Duodenal mucosa (tissue), 2 donors: Measurements from ENCODE around the gene SPRTN.

Experiments used
- H3K27ac ChIP-seq: one replicate; pipeline ENCODE4 v1.7.0; 2013; ENCODE audit warnings: low read depth, low read length
- H3K27me3 ChIP-seq, 2 donors: one replicate each; pipeline ENCODE4 v1.7.0; 2013; ENCODE audit warnings: low read length in 2 of 2, control low read depth in 1 of 2; ENCODE audit not compliant: insufficient read depth in 2 of 2, control insufficient read depth in 1 of 2
- H3K36me3 ChIP-seq, 2 donors: one replicate each; pipeline ENCODE4 v1.7.0; 2013; ENCODE audit warnings: low read length in 2 of 2, control low read depth in 1 of 2; ENCODE audit not compliant: insufficient read depth in 2 of 2, control insufficient read depth in 1 of 2
- H3K4me1 ChIP-seq, 2 donors: one replicate each; pipeline ENCODE4 v1.7.0; 2013; ENCODE audit warnings: low read length in 2 of 2, control low read depth in 1 of 2; ENCODE audit not compliant: insufficient read depth in 2 of 2, control insufficient read depth in 1 of 2
- H3K4me3 ChIP-seq, 2 donors: one replicate each; pipeline ENCODE4 v1.7.0; 2013; ENCODE audit warnings: low read length in 2 of 2, low read depth in 1 of 2
- H3K9ac ChIP-seq, 2 donors: one replicate each; pipeline ENCODE4 v1.7.0; 2013; ENCODE audit warnings: low read length in 2 of 2, low read depth in 1 of 2
- H3K9me3 ChIP-seq, 2 donors: one replicate each; pipeline ENCODE4 v1.7.0; 2013; ENCODE audit warnings: low read length in 2 of 2, control low read depth in 1 of 2; ENCODE audit not compliant: control insufficient read depth in 1 of 2

The SPRTN gene

GRCh38 chr1:231372501-231372900 is 34.4 kb downstream of the SPRTN start:
- Histone ChIP-seq H3K36me3 (peaks cover 1 to 21% of the 10 kb centered on the region in 2 donors), H3K27me3 (no peaks in the 10 kb centered on the region), H3K27ac (no peak overlapping the region), H3K4me3 (no peak overlapping the region), H3K9me3 (no peaks in the 10 kb centered on the region), H3K9ac (no peak overlapping the region), H3K4me1 (peaks cover 0 to 6% of the 10 kb centered on the region in 2 donors)

- no peak overlapping the region for H3K4me3 ChIP-seq
Measured at GRCh38 chr1:231374394-231374793, 36.3 kb downstream of the SPRTN start.

GRCh38 chr1:231376101-231376500 is 38.0 kb downstream of the SPRTN start:
- no peak overlapping the region for H3K9ac ChIP-seq
- no peaks in the 10 kb centered on the region for H3K27me3 ChIP-seq
- peaks cover 0 to 3% of the 10 kb centered on the region in 2 donors for H3K36me3 ChIP-seq
- no peak overlapping the region for H3K27ac ChIP-seq
- no peaks in the 10 kb centered on the region for H3K9me3 ChIP-seq
- H3K4me3 ChIP-seq = no peak overlapping the region
- H3K4me1 ChIP-seq = peaks cover 0 to 9% of the 10 kb centered on the region in 2 donors

More at GRCh38 chr1:231374394-231374793, 36.3 kb downstream of the SPRTN start:
- Histone ChIP-seq H3K4me1 (peaks cover 0 to 9% of the 10 kb centered on the region in 2 donors), H3K27me3 (no peaks in the 10 kb centered on the region), H3K27ac (no peak overlapping the region), H3K9ac (no peak overlapping the region), H3K9me3 (no peaks in the 10 kb centered on the region), H3K36me3 (peaks cover 0 to 11% of the 10 kb centered on the region in 2 donors)

GRCh38 chr1:231376875-231377549 is 38.9 kb downstream of the SPRTN start:
- Histone ChIP-seq H3K4me3 (no peak overlapping the region), H3K4me1 (peaks cover 0 to 9% of the 10 kb centered on the region in 2 donors), H3K36me3 (peaks cover 0 to 1% of the 10 kb centered on the region in 2 donors), H3K27me3 (no peaks in the 10 kb centered on the region), H3K27ac (no peak overlapping the region), H3K9ac (no peak overlapping the region), H3K9me3 (no peaks in the 10 kb centered on the region)

GRCh38 chr1:231381729-231382128 is 43.6 kb downstream of the SPRTN start:
- Histone ChIP-seq H3K4me1 (peaks cover 0 to 9% of the 10 kb centered on the region in 2 donors), H3K36me3 (no peaks in the 10 kb centered on the region)

GRCh38 chr1:231382426-231382825 is 44.3 kb downstream of the SPRTN start:
- no peaks in the 10 kb centered on the region for H3K36me3 ChIP-seq
- H3K4me1 ChIP-seq = peaks cover 0 to 4% of the 10 kb centered on the region in 2 donors
- H3K27ac ChIP-seq = no peak overlapping the region
- no peaks in the 10 kb centered on the region for H3K27me3 ChIP-seq
- H3K9me3 ChIP-seq = no peaks in the 10 kb centered on the region
- no peak overlapping the region for H3K9ac ChIP-seq
- no peak overlapping the region for H3K4me3 ChIP-seq

More at GRCh38 chr1:231381729-231382128, 43.6 kb downstream of the SPRTN start:
- H3K27me3 ChIP-seq = no peaks in the 10 kb centered on the region
- H3K27ac ChIP-seq = no peak overlapping the region
- H3K9ac ChIP-seq = no peak overlapping the region
- no peak overlapping the region for H3K4me3 ChIP-seq
- H3K9me3 ChIP-seq = no peaks in the 10 kb centered on the region

- no peaks in the 10 kb centered on the region for H3K9me3 ChIP-seq
- no peak overlapping the region for H3K4me3 ChIP-seq
- no peaks in the 10 kb centered on the region for H3K4me1 ChIP-seq
- H3K9ac ChIP-seq = no peak overlapping the region
- no peak overlapping the region for H3K27ac ChIP-seq
- no peaks in the 10 kb centered on the region for H3K36me3 ChIP-seq
- H3K27me3 ChIP-seq = no peaks in the 10 kb centered on the region
Measured at GRCh38 chr1:231383159-231383860, 45.2 kb downstream of the SPRTN start.

GRCh38 chr1:231384696-231385415 is 46.8 kb downstream of the SPRTN start:
- H3K27ac ChIP-seq = no peak overlapping the region
- H3K4me3 ChIP-seq = no peak overlapping the region
- no peaks in the 10 kb centered on the region for H3K9me3 ChIP-seq

GRCh38 chr1:231385416-231385748 is 47.3 kb downstream of the SPRTN start:
- Histone ChIP-seq H3K9ac (no peak overlapping the region), H3K4me1 (no peaks in the 10 kb centered on the region), H3K4me3 (no peak overlapping the region), H3K36me3 (no peaks in the 10 kb centered on the region), H3K27ac (no peak overlapping the region), H3K27me3 (no peaks in the 10 kb centered on the region), H3K9me3 (no peaks in the 10 kb centered on the region)

More at GRCh38 chr1:231384696-231385415, 46.8 kb downstream of the SPRTN start:
- no peaks in the 10 kb centered on the region for H3K36me3 ChIP-seq
- H3K4me1 ChIP-seq = no peaks in the 10 kb centered on the region
- H3K9ac ChIP-seq = no peak overlapping the region
- no peaks in the 10 kb centered on the region for H3K27me3 ChIP-seq

- Histone ChIP-seq H3K9me3 (no peaks in the 10 kb centered on the region), H3K4me1 (no peaks in the 10 kb centered on the region), H3K27ac (no peak overlapping the region), H3K4me3 (no peak overlapping the region), H3K27me3 (no peaks in the 10 kb centered on the region), H3K9ac (no peak overlapping the region), H3K36me3 (peaks cover 0 to 2% of the 10 kb centered on the region in 2 donors)
Measured at GRCh38 chr1:231386466-231386865, 48.4 kb downstream of the SPRTN start.
